HG02852 (cell line): ENCODE results near the gene NT5DC1.
"Not testable (repeated sequence)": the region's sequence is repeated elsewhere in the genome, so short reads cannot be mapped to it uniquely, and the experiment has no call there.

Experiments
- ATAC-seq: cut with Tn5 transposase; IDR thresholded peaks from one replicate; pipeline ENCODE4 v1.9.1; 2021; ENCODE audit warnings: mild to moderate bottlenecking, moderate library complexity; ENCODE audit not compliant: unreplicated experiment

Gene NT5DC1

DNA sequence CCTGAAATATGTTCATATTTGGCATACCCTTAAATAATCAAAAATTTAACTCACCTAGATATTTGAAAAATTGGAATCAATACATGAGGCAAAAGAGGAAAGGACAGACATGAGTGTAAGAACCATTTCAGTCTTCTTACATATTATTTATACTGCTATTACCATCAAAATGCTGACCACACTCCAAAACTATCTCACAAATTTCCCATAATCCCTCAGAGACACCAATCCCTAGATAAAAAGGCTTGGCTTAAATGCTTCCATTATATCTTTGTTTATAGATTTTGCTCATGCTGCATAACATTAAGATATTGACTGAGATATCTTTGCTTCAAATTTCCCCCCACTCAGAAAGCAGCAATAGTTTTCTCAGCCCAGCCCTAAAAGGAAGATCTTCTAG is 11.7 kb upstream of the NT5DC1 start:
- ATAC-seq, result no peak

DNA sequence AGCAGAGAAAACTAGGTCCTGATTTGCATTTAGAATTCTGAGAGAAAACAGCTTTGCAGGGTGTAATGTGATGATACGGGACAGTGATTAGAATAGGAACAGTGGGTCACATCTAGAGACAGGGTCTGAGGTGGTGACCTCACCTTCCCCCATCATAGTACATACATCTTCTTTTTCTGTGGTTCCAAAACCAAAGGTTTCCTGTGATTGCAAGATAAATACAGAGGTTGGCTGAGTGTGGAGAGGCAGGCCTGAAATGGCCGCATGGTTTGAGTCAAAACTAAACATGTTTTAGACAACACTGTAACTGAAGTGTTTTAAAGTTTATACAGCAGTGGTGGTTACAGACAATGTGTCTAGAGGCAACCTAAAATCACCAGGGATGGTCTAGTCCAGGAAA is 10.4 kb upstream of the NT5DC1 start:
- peak; percentile 65 for ATAC-seq

DNA sequence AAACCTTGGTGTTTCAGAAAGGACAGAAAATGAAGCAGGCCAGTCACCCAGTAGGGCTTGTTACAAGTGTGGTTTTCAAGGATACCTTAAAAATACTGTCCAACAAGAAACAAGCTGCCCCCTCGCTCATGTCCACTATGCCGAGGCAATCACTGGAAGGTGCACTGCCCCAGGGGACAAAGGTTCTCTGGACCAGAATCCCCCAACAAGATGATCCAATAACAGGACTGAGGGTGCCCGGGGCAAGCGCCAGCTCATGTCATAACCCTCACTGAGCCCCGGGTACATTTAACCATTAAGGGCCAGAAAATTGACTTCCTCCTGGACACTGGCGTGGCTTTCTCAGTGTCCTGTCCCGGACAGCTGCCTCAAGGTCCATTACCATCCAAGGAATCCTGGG is 6.6 kb upstream of the NT5DC1 start:
- no peak for ATAC-seq

DNA sequence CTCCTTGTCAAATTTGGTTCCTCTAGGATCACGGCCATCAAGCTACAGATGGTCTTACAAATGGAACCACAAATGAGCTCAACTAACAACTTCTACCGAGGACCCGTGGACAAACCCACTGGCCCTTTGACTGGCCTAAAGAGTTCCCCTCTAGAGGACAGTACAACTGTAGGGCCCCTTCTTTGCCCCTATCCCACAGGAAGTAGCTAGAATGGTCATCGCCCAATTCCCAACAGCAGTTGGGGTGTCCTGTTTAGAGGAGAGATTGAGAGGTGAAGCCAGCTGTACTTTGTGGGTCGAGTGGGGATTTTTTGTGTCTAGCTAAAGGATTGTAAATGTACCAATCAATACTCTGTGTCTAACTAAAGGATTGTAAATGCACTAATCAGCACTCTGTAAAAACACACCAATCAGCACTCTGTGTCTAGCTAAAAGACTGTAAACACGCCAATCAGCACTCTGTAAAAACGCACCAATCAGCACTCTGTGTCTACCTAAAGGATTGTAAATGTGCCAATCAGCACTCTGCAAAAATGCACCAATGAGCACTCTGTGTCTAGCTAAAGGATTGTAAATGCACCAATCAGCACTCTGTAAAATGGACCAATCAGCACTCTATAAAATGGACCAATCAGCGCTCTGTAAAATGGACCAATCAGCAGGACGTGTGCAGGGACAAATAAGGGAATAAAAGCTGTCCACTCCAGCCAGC is 4.4 kb upstream of the NT5DC1 start:
- ATAC-seq, result not testable (repeated sequence)

DNA sequence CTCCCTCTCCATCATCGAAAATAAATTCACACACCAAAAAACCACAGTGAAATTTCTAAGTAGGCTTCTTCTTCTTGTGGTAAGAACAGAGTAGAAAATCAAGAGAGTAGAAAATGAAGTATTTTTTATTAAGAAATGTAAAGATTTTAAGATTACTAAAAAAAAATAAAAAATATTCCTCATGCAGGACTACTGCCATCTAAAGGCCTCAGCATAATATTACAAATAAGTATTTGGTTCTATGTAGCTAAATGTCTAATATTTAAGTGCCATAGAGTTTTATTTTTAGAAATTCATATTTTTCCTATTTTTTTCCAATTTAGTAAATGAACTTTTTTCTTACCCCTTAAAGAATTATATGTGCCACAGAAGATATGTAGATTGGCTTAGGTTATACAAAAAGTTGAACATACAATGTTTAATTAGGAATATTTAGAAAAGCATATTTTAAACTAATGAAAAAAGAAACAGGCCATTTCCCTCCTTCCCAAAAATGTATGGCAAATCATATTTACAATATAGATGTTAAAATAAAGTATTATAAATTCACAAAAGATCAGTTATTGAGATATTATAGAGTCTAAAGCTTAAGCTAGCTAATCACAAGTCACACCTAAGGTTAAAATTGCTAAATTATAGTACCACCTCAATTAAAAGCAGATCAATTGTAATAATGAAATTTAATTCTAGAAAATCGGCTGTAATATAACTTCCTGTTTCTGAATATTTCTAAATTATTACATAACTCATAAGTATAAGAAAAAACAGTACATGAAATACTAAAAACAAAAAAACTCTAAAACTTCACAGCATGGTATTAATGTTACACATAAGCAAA is 3.5 kb upstream of the NT5DC1 start:
- no peak for ATAC-seq

DNA sequence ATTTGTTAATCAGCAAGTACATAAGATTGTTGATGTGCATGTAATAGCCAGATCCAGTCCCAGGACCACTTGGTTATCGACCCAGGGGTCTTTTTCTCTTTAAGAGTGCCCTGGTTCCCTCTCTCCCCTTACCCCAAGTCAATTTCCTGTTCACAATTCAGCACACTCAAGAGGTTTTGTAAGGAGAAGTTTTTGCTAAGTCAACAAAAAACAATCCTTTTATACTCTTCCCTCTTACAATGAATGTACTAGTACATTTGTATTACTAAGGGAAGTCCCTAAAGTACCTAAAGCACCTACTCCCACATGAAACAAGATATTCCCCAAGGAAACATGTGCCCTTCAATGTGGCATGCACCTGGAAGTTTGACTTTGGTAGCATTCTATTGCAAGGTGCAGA is 1.6 kb upstream of the NT5DC1 start:
- ATAC-seq, result no peak

DNA sequence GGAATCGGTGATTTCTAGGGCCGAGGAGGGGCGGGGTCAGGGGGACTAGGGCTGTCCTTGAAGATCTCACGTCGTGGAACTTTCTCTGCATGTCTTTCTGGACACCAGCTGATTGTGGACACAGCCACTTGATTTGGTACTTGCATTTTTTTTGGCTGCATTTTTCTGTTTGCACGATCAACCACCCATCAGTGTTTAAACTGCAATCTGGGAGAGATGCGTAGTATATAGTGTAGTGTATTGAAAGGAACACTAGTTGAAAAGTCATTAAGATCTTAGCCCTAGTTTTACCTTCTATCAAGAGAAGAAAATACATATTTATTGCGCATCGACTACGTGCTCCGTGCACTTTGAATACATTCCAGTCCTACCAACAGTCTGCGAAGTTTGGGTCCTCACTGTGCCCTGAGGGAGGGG is 657 bp downstream of the NT5DC1 start:
- ATAC-seq, result no peak

DNA sequence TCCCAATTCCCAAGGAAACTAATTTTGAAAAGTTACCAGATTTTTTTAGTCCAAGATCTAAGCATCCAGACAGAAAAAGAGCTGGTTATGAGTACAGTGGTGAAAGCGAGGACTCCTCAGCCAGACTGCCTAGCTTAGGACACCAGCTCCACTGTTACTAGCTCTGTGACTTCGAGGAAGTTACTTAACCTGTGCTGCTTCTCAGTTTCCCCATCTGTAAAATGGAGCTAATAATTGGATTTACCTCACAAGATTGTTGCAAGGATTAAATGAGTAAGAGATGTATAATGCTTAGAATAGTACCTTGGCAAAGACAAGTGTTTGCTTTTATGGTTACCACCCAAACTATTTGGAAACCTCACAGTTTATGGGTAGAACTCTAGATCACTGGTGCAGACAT is 1.1 kb downstream of the NT5DC1 start:
- no peak for ATAC-seq

DNA sequence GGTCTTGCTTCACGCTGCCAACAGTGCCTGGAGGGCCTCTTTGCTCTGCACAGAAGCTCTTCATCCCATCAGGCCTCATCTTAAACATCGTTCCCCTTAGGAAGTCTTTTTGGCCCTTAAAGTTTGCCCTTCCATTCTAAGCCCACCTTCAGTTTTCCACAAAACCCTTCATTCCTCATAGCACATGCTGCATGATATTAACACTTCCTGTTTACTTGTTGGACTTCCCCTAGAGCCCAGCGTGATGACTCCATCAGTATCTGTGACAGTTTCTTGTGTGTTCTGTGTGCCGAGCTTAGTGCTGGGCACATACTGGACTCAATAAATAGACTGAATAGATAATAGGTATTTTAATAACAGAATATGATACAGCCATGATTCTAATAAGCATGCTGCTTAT is 2.2 kb downstream of the NT5DC1 start:
- no peak for ATAC-seq

DNA sequence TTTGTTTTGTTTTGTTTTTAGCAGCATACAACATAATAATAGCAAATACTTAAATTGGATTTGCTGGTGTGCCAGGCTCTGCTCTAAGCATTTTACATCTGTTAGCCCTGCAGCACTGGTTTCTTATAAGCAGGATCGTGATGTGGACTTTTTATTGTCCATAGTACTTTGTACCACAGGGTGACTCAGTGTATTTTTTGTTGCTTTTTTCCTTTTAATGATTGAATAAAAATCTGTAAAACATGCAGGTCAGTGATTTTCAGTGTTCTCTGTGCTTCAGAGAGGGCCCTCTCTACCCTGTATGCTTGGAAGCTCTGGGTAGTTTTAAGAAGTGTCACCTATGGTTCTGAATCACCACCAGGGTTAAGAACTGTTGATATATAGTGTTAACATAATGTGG is 4.0 kb downstream of the NT5DC1 start:
- no peak for ATAC-seq

DNA sequence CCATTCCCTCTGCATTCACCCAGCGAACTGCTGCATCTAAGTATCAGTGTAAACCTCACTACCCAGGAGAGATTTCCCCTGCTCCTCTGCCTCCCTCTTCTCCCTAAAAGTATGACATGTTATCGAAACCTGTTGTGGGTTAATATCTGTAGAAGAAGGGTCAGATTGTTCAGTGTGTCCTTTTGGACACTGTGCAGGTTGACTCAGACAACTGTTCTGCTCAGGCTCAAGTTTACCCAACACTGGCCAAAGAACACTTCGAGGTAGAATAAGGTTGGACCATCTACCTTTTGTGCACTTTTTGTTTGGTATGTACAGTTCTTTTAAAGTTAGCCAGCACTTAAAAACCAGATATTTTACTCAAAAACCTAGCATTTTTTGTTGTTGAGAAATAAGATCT is 4.6 kb downstream of the NT5DC1 start:
- ATAC-seq, result no peak

DNA sequence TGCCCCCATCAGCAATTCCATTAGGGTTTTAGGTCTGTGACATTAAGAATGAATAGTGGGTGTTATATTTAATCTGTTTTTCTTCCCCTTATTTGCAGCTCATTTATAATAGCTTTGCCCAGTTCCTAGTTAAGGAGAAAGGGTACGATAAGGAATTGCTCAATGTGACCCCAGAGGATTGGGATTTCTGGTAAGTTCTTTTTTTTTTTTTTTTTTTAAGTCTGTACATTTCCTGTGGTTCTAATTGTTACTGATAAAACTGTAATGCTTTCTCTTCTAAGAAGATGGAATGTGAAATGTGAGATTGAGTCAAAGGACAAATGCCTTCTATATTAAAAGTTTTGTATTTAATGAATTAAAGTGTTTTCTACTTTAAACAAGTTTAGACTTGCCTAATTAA is 5.5 kb downstream of the NT5DC1 start:
- ATAC-seq, result no peak

DNA sequence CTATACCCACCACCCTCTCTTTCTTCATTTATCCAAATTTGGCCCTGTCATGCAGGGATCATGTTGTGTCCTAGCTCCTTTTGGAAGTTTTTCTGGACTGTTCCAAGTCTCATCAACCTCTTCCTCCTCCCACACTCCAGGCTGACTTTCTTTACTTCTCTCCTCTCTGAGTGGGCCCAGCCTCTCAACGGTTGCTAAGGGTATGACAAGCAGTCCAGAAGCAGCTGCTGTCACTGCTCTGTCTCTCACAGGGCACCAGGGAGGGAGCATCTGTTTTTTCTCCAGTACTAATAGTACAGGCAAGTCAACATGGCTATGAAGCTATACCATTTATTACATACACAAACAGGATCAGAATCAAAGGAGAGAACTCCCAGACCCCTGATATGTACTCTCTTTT is 8.2 kb downstream of the NT5DC1 start:
- ATAC-seq, result no peak

DNA sequence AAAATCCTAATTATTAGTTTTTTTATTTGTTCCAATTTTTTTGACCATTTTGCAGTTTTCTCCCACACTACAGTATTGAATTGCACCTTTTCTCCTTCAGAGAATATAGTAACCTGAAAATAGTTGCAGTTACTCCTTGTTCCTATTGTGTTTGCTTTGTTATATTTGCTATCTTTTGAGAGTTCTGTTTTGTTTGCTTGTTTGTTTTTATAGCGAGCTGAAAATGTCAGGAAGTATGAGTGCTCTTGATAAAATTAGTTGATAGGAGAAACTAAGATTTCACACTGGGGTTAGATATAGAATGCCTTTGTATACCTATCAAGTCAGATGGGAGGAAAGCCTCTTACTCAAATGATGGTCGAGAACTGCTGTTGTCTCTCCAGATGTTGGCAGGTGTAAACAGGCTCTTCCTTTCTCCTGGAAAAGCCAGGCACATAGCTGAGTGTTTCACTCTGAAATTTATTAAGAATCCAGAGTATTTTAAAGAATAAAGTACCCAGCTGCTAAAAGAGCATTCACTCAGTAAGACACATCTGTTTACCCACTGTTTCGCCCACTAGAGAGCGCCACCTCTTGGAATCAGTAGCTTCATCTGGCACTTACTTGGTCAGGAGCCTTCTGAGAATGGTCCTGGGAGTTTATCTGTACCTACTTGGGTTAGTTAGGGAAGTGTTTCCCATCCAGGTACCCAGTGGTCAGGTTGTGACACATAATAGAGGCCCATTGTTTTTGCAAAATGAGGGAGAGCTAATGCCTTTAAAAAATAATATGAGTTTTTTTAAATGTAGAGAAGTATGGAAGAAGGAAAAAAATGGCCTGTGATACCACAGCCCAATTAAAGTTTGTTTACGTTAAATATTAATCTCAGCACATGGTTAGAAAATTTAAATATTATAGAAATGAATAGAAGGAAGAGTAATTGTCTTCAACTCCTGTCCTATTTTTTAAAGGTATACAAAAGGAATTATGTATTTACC is 11.2 kb downstream of the NT5DC1 start:
- ATAC-seq, result peak; percentile 77

DNA sequence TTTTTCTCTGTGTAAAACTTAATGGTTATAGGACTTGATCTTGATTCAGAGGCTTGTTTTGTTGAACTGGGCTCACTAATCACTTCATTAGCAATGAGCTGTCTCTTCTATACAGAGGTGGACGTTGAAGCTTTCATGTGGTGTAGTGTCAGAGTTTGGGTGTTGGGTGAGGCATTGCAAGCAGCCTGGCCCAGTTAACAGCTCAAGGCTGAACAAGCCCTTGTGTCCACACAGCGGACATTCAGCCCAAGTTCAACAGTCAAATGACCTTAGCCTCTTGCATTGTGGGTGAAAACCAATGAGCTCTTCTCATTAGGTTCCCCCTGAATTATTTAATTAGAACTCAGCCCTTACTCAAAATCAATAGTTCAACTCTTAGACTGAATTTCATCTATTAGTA is 12.7 kb downstream of the NT5DC1 start:
- no peak for ATAC-seq

DNA sequence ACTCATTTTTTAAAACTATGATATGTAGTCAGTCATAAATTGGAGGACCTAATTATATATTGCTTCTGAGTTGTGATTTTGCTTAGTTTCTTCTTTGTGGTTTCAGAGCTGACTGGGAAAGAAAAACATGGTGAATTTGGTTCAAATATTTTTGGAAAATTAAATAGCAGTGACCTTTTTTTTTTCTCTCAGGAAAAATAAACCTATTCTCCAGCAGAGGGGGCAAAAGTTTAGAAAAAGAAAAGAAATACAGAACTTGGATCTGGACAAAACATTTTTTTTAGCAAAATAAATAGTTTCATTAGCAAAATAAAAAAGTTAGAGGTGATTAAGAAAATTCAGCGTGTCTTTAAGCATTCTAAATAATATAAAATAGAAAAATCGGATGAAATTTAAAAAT is 15.1 kb downstream of the NT5DC1 start:
- ATAC-seq, result no peak

DNA sequence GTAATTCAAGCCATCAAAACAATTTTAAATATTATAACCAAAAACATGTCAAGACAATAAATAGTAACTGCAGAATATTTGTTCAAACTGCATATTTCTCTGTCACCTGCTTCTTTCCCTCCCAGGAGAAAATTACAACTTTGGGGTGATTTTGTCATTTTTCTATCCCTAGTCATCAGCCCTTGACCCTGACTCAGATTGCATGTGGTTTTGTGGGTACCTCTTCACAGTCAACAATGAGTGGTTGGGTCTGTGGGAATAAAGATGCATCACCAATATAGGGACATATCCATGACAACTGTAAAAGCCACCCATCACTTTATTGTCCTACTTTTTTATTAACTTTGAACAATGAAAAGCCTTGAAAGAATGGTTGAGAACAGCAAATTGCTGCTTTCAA is 18.0 kb downstream of the NT5DC1 start:
- ATAC-seq, result no peak

DNA sequence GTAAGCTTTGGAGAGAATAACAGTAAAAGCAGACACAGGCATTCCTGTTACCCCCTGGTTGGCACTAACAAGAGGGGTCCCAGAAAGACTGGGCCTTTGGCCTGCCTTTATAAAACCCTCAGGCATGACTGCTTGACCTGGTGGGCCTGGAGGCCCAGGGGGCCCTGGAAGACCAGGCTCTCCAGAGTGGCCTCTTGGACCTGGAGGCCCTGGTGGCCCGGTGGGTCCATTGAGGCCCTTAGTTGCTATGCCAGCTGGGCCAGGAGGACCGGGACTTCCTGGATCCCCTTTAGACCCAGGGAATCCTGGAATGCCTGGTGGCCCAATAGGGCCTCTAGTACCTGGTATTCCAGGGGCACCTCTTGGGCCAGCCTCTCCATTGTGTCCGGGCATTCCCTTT is 19.8 kb downstream of the NT5DC1 start:
- ATAC-seq, result no peak

DNA sequence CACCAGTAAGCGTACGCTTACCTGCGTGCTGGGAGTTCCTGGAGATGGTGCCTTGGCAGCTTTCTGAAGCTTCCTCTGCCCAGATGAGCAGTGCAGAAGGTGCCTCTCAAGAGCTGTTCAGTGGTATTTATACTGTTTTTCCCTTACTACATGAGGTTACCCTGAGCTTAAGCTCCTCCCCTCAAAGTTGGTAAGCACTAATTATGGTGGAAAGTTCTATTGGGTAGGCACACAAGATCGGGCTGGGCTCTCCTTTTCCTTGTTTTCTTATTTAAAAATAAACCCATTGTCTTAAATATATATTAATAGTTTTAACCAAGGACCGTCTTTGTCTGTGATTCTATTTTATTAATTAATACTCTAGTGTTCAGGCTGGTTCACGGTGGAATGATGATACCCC is 25.4 kb downstream of the NT5DC1 start, which contains the start of gene COL10A1:
Gene COL10A1, minus strand, starts transcription at position 101 of the 400 bp plus-strand sequence. CDS start 640 bp downstream, outside the sequence.
- no peak for ATAC-seq

DNA sequence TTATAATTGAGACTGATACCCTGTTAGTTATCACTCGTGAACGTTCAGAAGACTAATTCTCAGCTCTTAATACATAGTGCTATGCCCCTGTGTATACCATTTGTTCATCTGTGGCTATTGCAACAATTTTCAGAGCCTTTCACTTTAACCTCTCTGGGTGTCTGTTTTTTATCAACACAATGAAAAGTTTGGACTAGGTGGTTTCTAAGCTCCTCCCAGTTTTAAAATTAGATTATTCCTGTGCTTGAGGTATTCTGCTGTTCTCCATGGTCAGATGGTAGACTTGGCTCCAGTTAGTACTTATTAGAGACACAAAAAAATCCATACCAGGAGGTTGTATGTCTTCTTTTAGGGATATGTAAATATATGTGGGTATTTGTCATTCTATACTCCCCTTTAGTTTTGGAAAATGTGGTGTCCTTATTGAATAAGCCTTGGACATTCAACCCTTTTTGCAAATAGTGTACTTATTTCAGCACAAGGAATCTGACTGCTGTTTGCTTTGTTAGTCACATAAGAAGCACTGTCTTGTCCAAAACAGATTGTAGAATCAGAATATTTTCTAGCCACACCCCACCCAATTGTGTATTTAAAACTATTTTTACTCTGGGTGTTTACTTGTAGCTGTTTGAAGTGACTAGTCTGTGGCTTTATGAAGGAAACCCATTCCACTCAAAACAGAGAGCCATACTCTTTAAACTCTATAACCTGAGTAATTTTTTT is 27.3 kb downstream of the NT5DC1 start:
- no peak for ATAC-seq

DNA sequence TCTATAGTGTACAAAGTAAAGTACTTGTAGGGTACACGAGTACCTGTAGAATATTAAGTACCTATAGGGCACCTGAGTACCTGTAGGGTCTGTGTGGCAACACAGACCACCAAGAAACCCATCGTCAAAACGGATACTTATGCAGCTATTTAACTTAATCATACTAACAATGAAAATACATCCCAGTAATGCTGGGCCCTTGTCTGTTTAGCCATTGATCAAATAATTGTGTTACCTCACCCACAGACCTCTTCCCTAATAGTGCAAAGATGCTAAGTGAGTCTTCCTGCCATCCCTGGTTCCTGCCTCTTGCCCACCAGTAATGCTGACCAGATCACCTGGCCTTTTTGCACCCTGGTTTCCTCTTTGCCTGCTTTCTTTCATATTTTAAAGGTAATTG is 32.8 kb downstream of the NT5DC1 start:
- no peak for ATAC-seq
